Measurements from ENCODE around the gene LMAN2. TPM values are rescaled to one million over a fixed set of nuclear protein-coding genes. Genes with fewer than 3 reads are reported as not detected.
A peak's percentile ranks its signal among the peaks of the same experiment; 100 is the strongest.

The LMAN2 gene
- total RNA-seq, 5 donors from 2014 or later (not counting 1 experiment from before 2014, with no cell fraction given): 67.2 to 122 (median 106) TPM

- H3K4me1 Mint-ChIP-seq: peaks cover 14 to 52% (median 36%) of the 10 kb centered on the region in 3 donors
- no peak overlapping the region for H3K27ac ChIP-seq (ENCODE audit: low read length)
- peaks cover 0 to 4% of the 10 kb centered on the region in 2 donors for H3K27me3 Mint-ChIP-seq
- ChIA-PET CTCF (interaction anchor here (0.6 to 1.8 kb wide), 10 partner anchors 8 to 167 kb away, joined by 3 to 7 read pairs (median 6); no protein-coding TSS in a partner anchor), POLR2A (no interaction called here)
- H3K4me3 Mint-ChIP-seq: peak overlapping the region; percentile 62 to 90 (median 70)
- H3K4me3 ChIP-seq (ENCODE audit: control insufficient read depth in 1 of 2, extremely low read depth in 1 of 2, low read length in 1 of 2): peak overlapping the region in 1 of 2 donors; percentile 65
- DNase-seq (peak in 1 of 35 experiments; percentile 39), ATAC-seq (replicated peaks in 1 of 4) (no peak)
- H3K9me3 Mint-ChIP-seq: no peaks in the 10 kb centered on the region
- 14% methylated on average over 12 of the region's 20 CpGs for WGBS (ENCODE audit: insufficient coverage)
- peaks cover 14 to 64% of the 10 kb centered on the region in 2 experiments for H3K4me1 ChIP-seq (ENCODE audit: control insufficient read depth in 1 of 2, extremely low read depth in 1 of 2, insufficient read depth in 2 of 2, low read length in 2 of 2)
- H3K27me3 ChIP-seq (replicated peaks in 1 of 2; ENCODE audit: control insufficient read depth in 2 of 2, extremely low read depth in 1 of 2, insufficient read depth in 2 of 2, low read length in 1 of 2): peaks cover 0 to 14% of the 10 kb centered on the region in 2 experiments
- peaks cover 11% of the 10 kb centered on the region for H3K36me3 Mint-ChIP-seq
- H3K9me3 ChIP-seq: no peaks in the 10 kb centered on the region
- H3K36me3 ChIP-seq (ENCODE audit: control insufficient read depth in 2 of 2, extremely low read depth in 1 of 2, insufficient read depth in 1 of 2, low read length in 1 of 2): peaks cover 0 to 10% of the 10 kb centered on the region in 2 donors
- peak overlapping the region in 1 of 2 donors; percentile 28 for H3K27ac Mint-ChIP-seq
Observed at GRCh38 chr5:177310757-177311391, 40.6 kb downstream of the LMAN2 start.

- POLR2A ChIA-PET: interaction anchor here in 1 of 2 donors (0.6 kb wide), 1 partner anchor 14 kb away, joined by 3 read pairs; no protein-coding TSS in a partner anchor
- WGBS (ENCODE audit: insufficient coverage): 91% methylated on average over 11 of the region's 13 CpGs
- no peaks in the 10 kb centered on the region for H3K9me3 ChIP-seq
- Mint-ChIP-seq H3K36me3 (peaks cover 11% of the 10 kb centered on the region), H3K4me3 (peak overlapping the region in 1 of 3 donors; percentile 90), H3K4me1 (peaks cover 19 to 57% (median 41%) of the 10 kb centered on the region in 3 donors), H3K27ac (no peak overlapping the region), H3K9me3 (no peaks in the 10 kb centered on the region), H3K27me3 (peaks cover 0 to 4% of the 10 kb centered on the region in 2 donors)
- peaks cover 0 to 14% of the 10 kb centered on the region in 2 experiments for H3K27me3 ChIP-seq (replicated peaks in 1 of 2; ENCODE audit: control insufficient read depth in 2 of 2, extremely low read depth in 1 of 2, insufficient read depth in 2 of 2, low read length in 1 of 2)
- H3K4me3 ChIP-seq (ENCODE audit: control insufficient read depth in 1 of 2, extremely low read depth in 1 of 2, low read length in 1 of 2): no peak overlapping the region
- H3K36me3 ChIP-seq (ENCODE audit: control insufficient read depth in 2 of 2, extremely low read depth in 1 of 2, insufficient read depth in 1 of 2, low read length in 1 of 2): peaks cover 0 to 16% of the 10 kb centered on the region in 2 donors
- ATAC-seq (replicated peaks in 1 of 4): no peak
- peaks cover 14 to 69% of the 10 kb centered on the region in 2 experiments for H3K4me1 ChIP-seq (ENCODE audit: control insufficient read depth in 1 of 2, extremely low read depth in 1 of 2, insufficient read depth in 2 of 2, low read length in 2 of 2)
- DNase-seq: no peak
- CTCF ChIA-PET: interaction anchor here (0.5 to 1.9 kb wide), 17 partner anchors 8 to 187 kb away, joined by 3 to 8 read pairs (median 5); partner anchors contain the start of gene PDLIM7 (in 1 of the 2)
- H3K27ac ChIP-seq (ENCODE audit: low read length): no peak overlapping the region
Observed at GRCh38 chr5:177310332-177310731, 41.1 kb downstream of the LMAN2 start.

- Mint-ChIP-seq H3K9me3 (no peaks in the 10 kb centered on the region), H3K4me3 (peak overlapping the region; percentile 41 to 61 (median 41)), H3K36me3 (peaks cover 15% of the 10 kb centered on the region), H3K27ac (peak overlapping the region; percentile 46 to 52), H3K27me3 (peaks cover 0 to 4% of the 10 kb centered on the region in 2 donors), H3K4me1 (peaks cover 27 to 65% (median 49%) of the 10 kb centered on the region in 3 donors)
- Histone ChIP-seq H3K4me3 (ENCODE audit: control insufficient read depth in 1 of 2, extremely low read depth in 1 of 2, low read length in 1 of 2) (no peak overlapping the region), H3K4me1 (ENCODE audit: control insufficient read depth in 1 of 2, extremely low read depth in 1 of 2, insufficient read depth in 2 of 2, low read length in 2 of 2) (peaks cover 14 to 77% of the 10 kb centered on the region in 2 experiments), H3K27ac (ENCODE audit: low read length) (no peak overlapping the region), H3K27me3 (replicated peaks in 1 of 2; ENCODE audit: control insufficient read depth in 2 of 2, extremely low read depth in 1 of 2, insufficient read depth in 2 of 2, low read length in 1 of 2) (peaks cover 0 to 14% of the 10 kb centered on the region in 2 experiments), H3K36me3 (ENCODE audit: control insufficient read depth in 2 of 2, extremely low read depth in 1 of 2, insufficient read depth in 1 of 2, low read length in 1 of 2) (peaks cover 0 to 16% of the 10 kb centered on the region in 2 donors), H3K9me3 (no peaks in the 10 kb centered on the region)
- 67% methylated on average over 8 of the region's 10 CpGs for WGBS (ENCODE audit: insufficient coverage)
- POLR2A ChIA-PET: interaction anchor here in 1 of 2 donors (0.5 to 0.6 kb wide), 2 partner anchors 15 to 47 kb away, joined by 3 to 5 read pairs; no protein-coding TSS in a partner anchor
- CTCF ChIA-PET: interaction anchor here (0.5 to 1.9 kb wide), 18 partner anchors 8 to 188 kb away, joined by 3 to 8 read pairs (median 4); partner anchors contain the start of gene PDLIM7 (in 1 of the 2)
- DNase-seq (peak in 34 of 35 experiments; percentile 39 to 85 (median 60)), ATAC-seq (replicated peaks in 1 of 4) (peak in 3 of 4 experiments; percentile 21 to 27 (median 23))
Observed at GRCh38 chr5:177309351-177310191, 41.9 kb downstream of the LMAN2 start.

GRCh38 chr5:177308740-177309139, 42.7 kb downstream of the LMAN2 start:
- Histone ChIP-seq H3K27ac (ENCODE audit: low read length) (no peak overlapping the region), H3K36me3 (ENCODE audit: control insufficient read depth in 2 of 2, extremely low read depth in 1 of 2, insufficient read depth in 1 of 2, low read length in 1 of 2) (peaks cover 0 to 16% of the 10 kb centered on the region in 2 donors), H3K27me3 (replicated peaks in 1 of 2; ENCODE audit: control insufficient read depth in 2 of 2, extremely low read depth in 1 of 2, insufficient read depth in 2 of 2, low read length in 1 of 2) (peaks cover 0 to 14% of the 10 kb centered on the region in 2 experiments), H3K9me3 (no peaks in the 10 kb centered on the region), H3K4me1 (ENCODE audit: control insufficient read depth in 1 of 2, extremely low read depth in 1 of 2, insufficient read depth in 2 of 2, low read length in 2 of 2) (peaks cover 16 to 83% of the 10 kb centered on the region in 2 experiments), H3K4me3 (ENCODE audit: control insufficient read depth in 1 of 2, extremely low read depth in 1 of 2, low read length in 1 of 2) (no peak overlapping the region)
- no peaks in the 10 kb centered on the region for H3K9me3 Mint-ChIP-seq
- H3K4me3 Mint-ChIP-seq: no peak overlapping the region
- H3K36me3 Mint-ChIP-seq: peaks cover 15% of the 10 kb centered on the region
- WGBS (ENCODE audit: insufficient coverage): 92% methylated on average over 9 of the region's 11 CpGs
- no peak for DNase-seq
- ChIA-PET POLR2A (interaction anchor here in 1 of 2 donors (0.6 kb wide), 1 partner anchor 266 kb away, joined by 4 read pairs; no protein-coding TSS in a partner anchor), CTCF (interaction anchor here (0.5 to 1.9 kb wide), 8 partner anchors 13 to 824 kb away, joined by 3 to 8 read pairs (median 6); partner anchors contain the start of gene PDLIM7 (in 1 of the 2))
- H3K4me1 Mint-ChIP-seq: peaks cover 35 to 72% (median 55%) of the 10 kb centered on the region in 3 donors
- ATAC-seq (replicated peaks in 1 of 4): no peak
- peaks cover 0 to 4% of the 10 kb centered on the region in 2 donors for H3K27me3 Mint-ChIP-seq
- peak overlapping the region; percentile 34 to 66 for H3K27ac Mint-ChIP-seq

- H3K36me3 ChIP-seq (ENCODE audit: control insufficient read depth in 2 of 2, extremely low read depth in 1 of 2, insufficient read depth in 1 of 2, low read length in 1 of 2): peaks cover 0 to 16% of the 10 kb centered on the region in 2 donors
- H3K27me3 ChIP-seq (replicated peaks in 1 of 2; ENCODE audit: control insufficient read depth in 2 of 2, extremely low read depth in 1 of 2, insufficient read depth in 2 of 2, low read length in 1 of 2): peaks cover 0 to 14% of the 10 kb centered on the region in 2 experiments
- peaks cover 14 to 85% of the 10 kb centered on the region in 2 experiments for H3K4me1 ChIP-seq (ENCODE audit: control insufficient read depth in 1 of 2, extremely low read depth in 1 of 2, insufficient read depth in 2 of 2, low read length in 2 of 2)
- H3K4me3 ChIP-seq (ENCODE audit: control insufficient read depth in 1 of 2, extremely low read depth in 1 of 2, low read length in 1 of 2): no peak overlapping the region
- Mint-ChIP-seq H3K9me3 (no peaks in the 10 kb centered on the region), H3K4me1 (peaks cover 40 to 71% (median 52%) of the 10 kb centered on the region in 3 donors), H3K27ac (no peak overlapping the region), H3K4me3 (no peak overlapping the region), H3K36me3 (peaks cover 15% of the 10 kb centered on the region), H3K27me3 (peaks cover 0 to 4% of the 10 kb centered on the region in 2 donors)
- ChIA-PET CTCF (interaction anchor here in 1 of 2 donors (0.5 to 0.6 kb wide), 2 partner anchors 216 to 825 kb away, joined by 4 to 7 read pairs; no protein-coding TSS in a partner anchor), POLR2A (no interaction called here)
- no peak for ATAC-seq (replicated peaks in 1 of 4)
- no peaks in the 10 kb centered on the region for H3K9me3 ChIP-seq
- WGBS (ENCODE audit: insufficient coverage): 89% methylated on average over 39 of the region's 43 CpGs
- no peak for DNase-seq
- H3K27ac ChIP-seq (ENCODE audit: low read length): no peak overlapping the region
Observed at GRCh38 chr5:177307544-177308363, 43.7 kb downstream of the LMAN2 start.

Data from T-cell (primary cell).